Glutamatergic neuron (in vitro differentiated cells): Measurements from ENCODE around the gene MARCHF6. TPM values are rescaled to one million over a fixed set of nuclear protein-coding genes. Genes with fewer than 3 reads are reported as not detected.

Source experiments
- DNase-seq: peaks from one replicate; pipeline ENCODE4 v3.0.0; 2022
- H3K27ac Mint-ChIP-seq: one replicate; pipeline ENCODE4 v1.8.0; 2020; ENCODE audit warnings: mild to moderate bottlenecking, mixed read lengths, inconsistent platforms; ENCODE audit not compliant: unreplicated experiment
- H3K27me3 Mint-ChIP-seq: one replicate; pipeline ENCODE4 v1.8.0; 2020; ENCODE audit warnings: mild to moderate bottlenecking, moderate library complexity, mixed read lengths, inconsistent platforms; ENCODE audit not compliant: unreplicated experiment
- H3K36me3 Mint-ChIP-seq: one replicate; pipeline ENCODE4 v1.8.0; 2020; ENCODE audit warnings: mild to moderate bottlenecking, mixed read lengths, inconsistent platforms; ENCODE audit not compliant: unreplicated experiment
- H3K4me1 Mint-ChIP-seq: one replicate; pipeline ENCODE4 v1.8.0; 2020; ENCODE audit warnings: mild to moderate bottlenecking, low read depth, mixed read lengths, inconsistent platforms; ENCODE audit not compliant: unreplicated experiment
- H3K4me3 Mint-ChIP-seq: one replicate; pipeline ENCODE4 v1.8.0; 2020; ENCODE audit warnings: mild to moderate bottlenecking, mixed read lengths, inconsistent platforms; ENCODE audit not compliant: unreplicated experiment
- H3K9me3 Mint-ChIP-seq: one replicate; pipeline ENCODE4 v1.8.0; 2020; ENCODE audit warnings: mild to moderate bottlenecking, moderate library complexity, mixed read lengths, inconsistent platforms; ENCODE audit not compliant: unreplicated experiment
- total RNA-seq: library from RNA; stranded (reverse); fragmentation: NEBNext Ultra II Directional; extraction: Animal tissue kit (Norgen Biotek cat#: 25700); gene quantifications from one replicate; pipeline ENCODE4 v1.2.1, GENCODE V29; 2021; ENCODE audit not compliant: unreplicated experiment
- TF ChIP-seq, protein P1 (sequence below): fragments of 200-600 bp; sonication (generic); IDR thresholded peaks from one replicate; pipeline ENCODE4 v1.5.0; 2021; ENCODE audit not compliant: partially characterized antibody, unreplicated experiment

MARCHF6 gene
- total RNA-seq, 1 donor from 2014 or later, result 245 TPM

DNA sequence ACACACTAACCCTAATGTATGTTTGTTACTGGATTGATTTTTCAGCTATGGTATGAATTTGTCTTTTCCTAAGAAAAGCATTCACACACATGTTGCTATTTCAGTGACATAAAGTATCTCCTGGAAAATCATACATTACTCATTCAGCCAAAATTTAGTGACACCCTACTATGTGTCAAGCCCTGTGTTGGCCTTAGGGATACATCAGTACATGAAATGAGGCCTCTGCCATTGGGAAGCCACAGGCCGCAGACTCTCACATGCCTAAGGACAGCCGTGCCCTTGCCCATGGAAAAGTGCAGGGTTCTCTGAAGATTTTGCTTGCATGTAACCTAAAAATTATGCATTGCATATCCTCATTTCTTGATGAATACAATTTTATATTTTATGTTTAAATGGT is 5.2 kb upstream of the MARCHF6 start:
- H3K4me1 Mint-ChIP-seq, result peaks cover 17% of the 10 kb centered on the region
- H3K4me3 Mint-ChIP-seq, result no peak overlapping the region
- H3K27ac Mint-ChIP-seq, result no peak overlapping the region
- peaks cover 14% of the 10 kb centered on the region for H3K27me3 Mint-ChIP-seq
- H3K9me3 Mint-ChIP-seq, result peaks cover 4% of the 10 kb centered on the region
- TF ChIP-seq, protein P1, sequence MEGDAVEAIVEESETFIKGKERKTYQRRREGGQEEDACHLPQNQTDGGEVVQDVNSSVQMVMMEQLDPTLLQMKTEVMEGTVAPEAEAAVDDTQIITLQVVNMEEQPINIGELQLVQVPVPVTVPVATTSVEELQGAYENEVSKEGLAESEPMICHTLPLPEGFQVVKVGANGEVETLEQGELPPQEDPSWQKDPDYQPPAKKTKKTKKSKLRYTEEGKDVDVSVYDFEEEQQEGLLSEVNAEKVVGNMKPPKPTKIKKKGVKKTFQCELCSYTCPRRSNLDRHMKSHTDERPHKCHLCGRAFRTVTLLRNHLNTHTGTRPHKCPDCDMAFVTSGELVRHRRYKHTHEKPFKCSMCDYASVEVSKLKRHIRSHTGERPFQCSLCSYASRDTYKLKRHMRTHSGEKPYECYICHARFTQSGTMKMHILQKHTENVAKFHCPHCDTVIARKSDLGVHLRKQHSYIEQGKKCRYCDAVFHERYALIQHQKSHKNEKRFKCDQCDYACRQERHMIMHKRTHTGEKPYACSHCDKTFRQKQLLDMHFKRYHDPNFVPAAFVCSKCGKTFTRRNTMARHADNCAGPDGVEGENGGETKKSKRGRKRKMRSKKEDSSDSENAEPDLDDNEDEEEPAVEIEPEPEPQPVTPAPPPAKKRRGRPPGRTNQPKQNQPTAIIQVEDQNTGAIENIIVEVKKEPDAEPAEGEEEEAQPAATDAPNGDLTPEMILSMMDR, result no peak
- no peak for DNase-seq
- no peaks in the 10 kb centered on the region for H3K36me3 Mint-ChIP-seq

DNA sequence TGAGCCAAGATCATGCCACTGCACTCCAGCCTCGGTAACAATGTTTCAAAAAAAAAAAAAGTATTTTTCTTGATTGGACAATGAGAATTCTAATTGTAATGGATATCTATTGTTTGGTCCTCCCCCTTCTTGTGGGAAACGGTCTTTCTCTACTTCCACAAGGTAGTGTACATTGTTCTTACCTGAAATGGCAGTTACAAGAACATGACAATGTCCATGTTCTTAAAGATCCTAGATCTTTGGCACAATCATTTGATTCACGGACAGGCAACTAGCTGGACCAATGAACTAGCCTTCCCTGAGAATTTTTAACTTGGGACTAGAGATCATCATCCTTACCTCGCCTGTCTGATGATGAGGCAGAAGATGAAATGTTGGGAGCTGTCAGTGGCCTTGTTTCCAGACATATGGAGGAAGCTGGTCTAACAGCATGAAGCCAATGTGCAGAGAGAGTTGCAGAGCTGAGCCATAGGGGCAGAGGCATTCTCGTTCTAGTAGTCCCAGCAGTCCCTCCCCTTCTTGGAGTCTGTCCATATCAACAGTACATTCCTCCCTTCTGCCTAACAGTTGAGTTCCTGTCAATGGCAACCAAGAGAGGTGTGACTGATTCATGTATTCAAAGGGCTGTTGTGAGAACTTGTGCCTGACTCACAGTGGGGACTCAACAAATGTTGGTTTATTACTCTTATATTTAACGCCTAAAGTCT is 2.1 kb upstream of the MARCHF6 start:
- Mint-ChIP-seq H3K27ac (peak overlapping the region; percentile 98), H3K36me3 (no peaks in the 10 kb centered on the region), H3K4me3 (peak overlapping the region; percentile 90), H3K9me3 (peaks cover 9% of the 10 kb centered on the region), H3K4me1 (peaks cover 20% of the 10 kb centered on the region), H3K27me3 (peaks cover 20% of the 10 kb centered on the region)
- no peak for DNase-seq
- TF ChIP-seq, protein P1, result no peak

DNA sequence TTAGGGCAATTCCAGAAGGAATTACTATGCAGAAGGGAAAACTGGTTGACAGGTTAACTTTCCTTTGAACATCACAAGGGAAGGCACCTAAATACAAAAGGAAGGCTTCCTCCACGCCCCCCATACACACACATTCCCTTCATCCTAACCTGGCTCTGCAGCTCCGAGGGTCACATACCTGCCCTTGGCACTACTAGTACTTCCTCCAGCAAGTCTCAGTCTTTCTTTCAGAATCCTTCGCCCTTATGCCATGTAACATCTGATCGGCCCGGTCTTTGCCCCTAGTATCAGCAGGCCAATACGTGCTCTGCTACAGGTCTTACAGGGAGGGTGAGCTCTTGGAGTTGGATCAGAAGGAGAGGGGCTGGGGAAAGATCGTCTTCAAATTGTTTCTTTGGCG is 1.6 kb upstream of the MARCHF6 start:
- H3K27me3 Mint-ChIP-seq, result peaks cover 20% of the 10 kb centered on the region
- H3K27ac Mint-ChIP-seq, result peak overlapping the region; percentile 98
- H3K36me3 Mint-ChIP-seq, result no peaks in the 10 kb centered on the region
- H3K9me3 Mint-ChIP-seq, result peaks cover 9% of the 10 kb centered on the region
- H3K4me3 Mint-ChIP-seq, result peak overlapping the region; percentile 90
- H3K4me1 Mint-ChIP-seq, result peaks cover 24% of the 10 kb centered on the region
- no peak for DNase-seq
- TF ChIP-seq, protein P1, result no peak

DNA sequence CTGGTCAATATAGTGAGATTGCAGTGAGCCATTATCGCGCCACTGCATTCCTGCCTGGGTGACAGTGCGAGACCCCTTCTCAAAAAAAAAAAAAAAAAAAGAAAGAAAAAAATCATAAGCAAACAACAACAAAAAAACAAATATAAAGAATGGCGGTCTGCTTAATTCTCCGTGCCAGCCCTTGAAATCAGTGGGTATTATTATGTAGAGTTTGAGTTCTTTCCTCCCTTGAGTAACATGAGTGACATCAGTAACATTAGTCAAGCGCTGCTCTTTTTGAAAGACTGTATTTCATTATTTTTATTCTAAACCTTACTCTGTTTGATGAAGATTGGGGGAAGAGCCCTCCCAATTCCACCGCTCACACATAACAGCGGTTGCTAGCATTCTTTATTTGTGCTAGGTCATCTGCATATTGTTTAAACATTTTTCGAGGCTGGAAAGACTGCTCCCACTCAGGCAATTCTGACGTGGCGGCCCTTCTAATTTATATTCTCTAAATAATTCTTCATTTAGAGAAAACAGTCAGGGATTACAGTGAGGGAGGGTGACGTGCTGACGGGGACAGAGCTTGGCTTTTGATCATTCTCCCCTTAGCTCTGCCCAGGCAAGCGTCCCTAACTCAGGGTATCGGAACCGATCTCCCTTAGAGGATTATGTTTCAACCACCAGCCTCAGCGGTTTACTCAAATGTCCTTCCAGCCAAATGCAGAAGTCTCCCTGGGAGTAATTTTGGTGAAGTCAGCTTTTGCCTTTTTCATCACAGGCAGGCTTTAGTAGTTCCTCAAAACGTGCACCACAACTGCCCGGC is 860 bp upstream of the MARCHF6 start:
- H3K4me3 Mint-ChIP-seq, result peak overlapping the region; percentile 90
- H3K36me3 Mint-ChIP-seq, result no peaks in the 10 kb centered on the region
- peaks cover 28% of the 10 kb centered on the region for H3K4me1 Mint-ChIP-seq
- DNase-seq, result no peak
- H3K27me3 Mint-ChIP-seq, result peaks cover 20% of the 10 kb centered on the region
- peak overlapping the region; percentile 98 for H3K27ac Mint-ChIP-seq
- H3K9me3 Mint-ChIP-seq, result peaks cover 9% of the 10 kb centered on the region
- TF ChIP-seq, protein P1, result no peak
